ENCODE results near the gene CEP85.

CEP85 gene

GRCh38 chr1:26279456-26280332 lies 45.7 kb downstream of the CEP85 start, which contains the start of gene SH3BGRL3:
Gene SH3BGRL3, plus strand, starts transcription at chr1:26280086. Its CDS starts 70 bp downstream, at chr1:26280156.
- peak; percentile 78 for DNase-seq

GRCh38 chr1:26280333-26281042 lies 46.5 kb downstream of the CEP85 start:
- DNase-seq = no peak

- no peak for DNase-seq
Measured at GRCh38 chr1:26281091-26281958, 47.3 kb downstream of the CEP85 start.

GRCh38 chr1:26281971-26282370 lies 48.0 kb downstream of the CEP85 start:
- DNase-seq = no peak

GRCh38 chr1:26282401-26282918 lies 48.5 kb downstream of the CEP85 start:
- DNase-seq = no peak

- no peak for DNase-seq
Measured at GRCh38 chr1:26283279-26283853, 49.4 kb downstream of the CEP85 start.

GRCh38 chr1:26283871-26284596 lies 50.0 kb downstream of the CEP85 start:
- no peak for DNase-seq

- DNase-seq = no peak
Measured at GRCh38 chr1:26284597-26285347, 50.8 kb downstream of the CEP85 start.

GRCh38 chr1:26285366-26286063 lies 51.5 kb downstream of the CEP85 start:
- DNase-seq = no peak

GRCh38 chr1:26286064-26286416 lies 52.0 kb downstream of the CEP85 start:
- no peak for DNase-seq

GRCh38 chr1:26287033-26287711 lies 53.2 kb downstream of the CEP85 start:
- no peak for DNase-seq

- no peak for DNase-seq
Measured at GRCh38 chr1:26287811-26288210, 53.8 kb downstream of the CEP85 start.

- no peak for DNase-seq
Measured at GRCh38 chr1:26288311-26288941, 54.4 kb downstream of the CEP85 start.

GRCh38 chr1:26289158-26290059 lies 55.4 kb downstream of the CEP85 start:
- no peak for DNase-seq

GRCh38 chr1:26290122-26290881 lies 56.3 kb downstream of the CEP85 start:
- no peak for DNase-seq

GRCh38 chr1:26290882-26291261 lies 56.9 kb downstream of the CEP85 start:
- DNase-seq = no peak

- no peak for DNase-seq
Measured at GRCh38 chr1:26291433-26291832, 57.4 kb downstream of the CEP85 start.

Measured in NCI-H1092 treated with DMSO at 0.1 percent for 48 hours (cell line).